NOMO-1 (cell line): Measurements from ENCODE around the gene RANBP2.
"Not testable (repeated sequence)": the region's sequence is repeated elsewhere in the genome, so short reads cannot be mapped to it uniquely, and the experiment has no call there.

Experiments used
- DNase-seq, 2 experiments: peaks; one replicate each; lab custom pipeline; 2025; ENCODE audit not compliant: unreplicated experiment in 2 of 2; lab: John Stamatoyannopoulos, UW

The RANBP2 gene

DNA sequence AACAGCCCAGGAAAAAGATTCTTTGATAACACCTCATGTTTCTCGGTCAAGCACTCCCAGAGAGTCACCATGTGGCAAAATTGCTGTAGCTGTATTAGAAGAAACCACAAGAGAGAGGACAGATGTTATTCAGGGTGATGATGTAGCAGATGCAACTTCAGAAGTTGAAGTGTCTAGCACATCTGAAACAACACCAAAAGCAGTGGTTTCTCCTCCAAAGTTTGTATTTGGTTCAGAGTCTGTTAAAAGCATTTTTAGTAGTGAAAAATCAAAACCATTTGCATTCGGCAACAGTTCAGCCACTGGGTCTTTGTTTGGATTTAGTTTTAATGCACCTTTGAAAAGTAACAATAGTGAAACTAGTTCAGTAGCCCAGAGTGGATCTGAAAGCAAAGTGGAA is 48.6 kb downstream of the RANBP2 start:
- not testable (repeated sequence) for DNase-seq

DNA sequence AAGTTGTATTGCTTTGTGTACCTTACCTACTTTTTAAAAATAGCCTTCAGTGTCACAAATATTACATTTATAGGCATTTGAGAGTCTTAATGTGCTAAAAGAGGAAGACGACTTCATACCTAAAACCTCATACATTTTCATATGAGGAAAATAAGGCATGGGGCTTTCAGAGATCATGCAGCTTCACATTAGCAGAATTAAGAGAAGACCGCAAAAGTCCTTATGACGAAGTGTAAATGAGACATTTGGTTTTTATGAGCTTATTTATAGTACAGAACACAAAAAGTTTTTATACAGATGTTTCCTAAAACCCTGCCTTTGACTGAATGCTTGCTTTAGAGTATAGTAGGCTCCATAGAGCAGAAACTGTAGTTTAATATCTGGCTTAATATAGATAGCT is 57.2 kb downstream of the RANBP2 start:
- DNase-seq = no peak

GRCh38 chr2:108778857-108779256 is 59.6 kb downstream of the RANBP2 start:
- DNase-seq = no peak

- peak in 1 of 2 experiments; percentile 8 for DNase-seq
These were observed 66.7 kb downstream of the RANBP2 start for GRCh38 chr2:108786008-108786353.

GRCh38 chr2:108786354-108787215 is 67.3 kb downstream of the RANBP2 start, which contains the start of gene CCDC138:
TSS of gene CCDC138 (plus strand) at chr2:108786771. CDS start at chr2:108786823, 52 bp downstream.
- DNase-seq = peak; percentile 84 to 88

DNA sequence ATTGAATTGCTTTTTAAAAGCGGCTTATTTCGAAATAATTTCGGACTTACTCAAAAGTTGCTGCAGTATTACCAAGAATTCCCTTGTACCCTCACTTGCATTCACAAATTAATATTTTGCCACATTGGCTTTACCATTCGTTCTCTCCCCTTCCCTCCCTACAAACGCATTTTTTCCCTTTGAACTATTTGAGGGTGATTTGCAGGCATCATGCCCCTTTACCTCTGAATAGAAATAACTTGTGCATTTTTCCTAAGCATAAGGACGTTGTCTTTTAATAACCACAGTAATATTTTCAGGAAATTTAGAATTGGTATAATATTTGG is 67.9 kb downstream of the RANBP2 start:
- DNase-seq = no peak

- no peak for DNase-seq
These were observed 83.9 kb downstream of the RANBP2 start for GRCh38 chr2:108803045-108803736.

- DNase-seq = no peak
These were observed 85.8 kb downstream of the RANBP2 start for GRCh38 chr2:108805032-108805431.

GRCh38 chr2:108805782-108806181 is 86.5 kb downstream of the RANBP2 start:
- DNase-seq = no peak

DNA sequence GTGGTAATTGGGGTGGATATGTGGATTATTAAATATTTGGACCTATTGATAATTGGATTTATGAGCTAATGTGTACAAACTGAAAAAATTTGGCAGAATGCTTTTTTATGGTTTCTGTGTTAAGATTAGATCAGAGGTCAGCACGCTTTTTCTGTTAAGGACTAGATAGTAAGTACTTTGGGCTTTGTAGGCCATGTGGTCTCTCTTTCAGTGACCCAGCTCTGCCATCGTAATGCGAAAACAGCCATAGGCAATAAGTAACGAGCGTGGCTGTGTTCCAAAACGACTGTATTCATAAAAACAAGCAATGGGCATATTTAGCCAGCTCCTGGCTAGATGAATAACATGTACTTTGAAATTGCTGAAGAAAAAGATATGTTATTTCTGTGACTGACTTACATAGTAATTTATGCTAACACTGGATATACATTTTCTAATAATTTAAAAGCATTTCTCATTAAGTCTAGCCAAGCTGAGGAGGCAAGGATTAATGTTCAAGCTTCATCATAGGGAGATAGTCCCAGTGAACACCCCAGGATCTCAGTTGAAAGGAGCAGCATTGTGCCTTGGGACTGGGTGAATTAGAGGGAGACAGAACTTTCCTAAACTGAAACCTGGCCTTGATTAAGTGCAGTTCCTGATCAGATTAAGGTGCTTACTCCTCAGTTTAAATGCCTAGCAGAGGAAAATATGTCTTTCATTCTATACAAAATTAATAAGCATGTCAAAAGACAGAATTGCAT is 87.3 kb downstream of the RANBP2 start:
- DNase-seq = no peak

- DNase-seq = no peak
These were observed 90.7 kb downstream of the RANBP2 start for GRCh38 chr2:108809936-108810335.

DNA sequence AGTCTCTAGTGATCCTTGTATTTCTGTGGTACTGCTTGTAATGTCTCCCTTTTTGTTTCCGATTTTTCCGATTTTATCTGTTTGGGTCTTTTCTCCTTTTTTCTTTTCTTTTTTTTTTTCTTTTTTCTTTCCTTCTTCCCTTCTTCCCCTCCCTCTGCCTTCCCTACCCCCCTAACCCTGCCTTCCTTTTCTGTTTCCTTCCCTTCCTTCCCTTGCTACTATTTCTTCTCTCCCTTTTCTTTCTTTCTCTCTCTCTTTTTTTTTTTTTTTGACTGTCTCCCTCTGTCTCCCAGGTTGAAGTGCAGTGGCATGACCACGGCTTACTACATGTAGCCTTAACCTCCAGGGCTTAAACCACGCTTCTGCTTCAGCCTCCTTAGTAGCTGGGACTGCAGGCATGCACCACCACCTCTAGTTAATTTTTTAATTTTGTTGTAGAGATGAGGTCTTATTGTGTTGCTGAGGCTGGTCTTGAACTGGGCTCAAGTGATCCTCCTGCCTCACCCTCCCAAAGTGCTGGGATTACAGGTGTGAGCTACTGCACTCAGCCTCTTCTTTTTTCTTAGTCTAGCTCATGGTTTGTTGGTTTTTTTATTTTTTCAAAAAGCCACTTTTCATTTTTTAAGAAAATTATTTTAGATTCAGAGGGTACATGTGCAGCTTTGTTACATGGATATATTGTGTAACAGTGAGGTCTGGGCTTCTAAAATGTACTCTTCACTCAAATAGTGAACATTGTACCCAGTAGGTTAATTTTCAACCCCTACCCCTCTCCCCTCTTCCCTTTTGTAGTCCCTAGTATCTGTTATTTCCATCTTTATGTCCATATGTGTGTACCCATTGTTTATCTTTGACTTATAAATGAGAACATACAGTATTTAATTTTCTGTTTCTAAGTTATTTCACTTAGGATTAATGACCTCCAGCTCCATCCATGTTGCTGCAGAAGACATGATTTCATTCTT is 92.0 kb downstream of the RANBP2 start:
- DNase-seq = no peak

GRCh38 chr2:108813732-108814131 is 94.5 kb downstream of the RANBP2 start:
- DNase-seq = no peak

- no peak for DNase-seq
These were observed 101.2 kb downstream of the RANBP2 start for GRCh38 chr2:108820482-108820881.

GRCh38 chr2:108823286-108823685 is 104.0 kb downstream of the RANBP2 start:
- no peak for DNase-seq

GRCh38 chr2:108824316-108825070 is 105.2 kb downstream of the RANBP2 start:
- DNase-seq = no peak

- no peak for DNase-seq
These were observed 106.0 kb downstream of the RANBP2 start for GRCh38 chr2:108825254-108825653.

- DNase-seq = no peak
These were observed 106.5 kb downstream of the RANBP2 start for GRCh38 chr2:108825736-108826135.

GRCh38 chr2:108829578-108830310 is 110.5 kb downstream of the RANBP2 start:
- no peak for DNase-seq
